ENCODE data around the gene EXPH5.
"Not testable (repeated sequence)": the region's sequence is repeated elsewhere in the genome, so short reads cannot be mapped to it uniquely, and the experiment has no call there.

DNA sequence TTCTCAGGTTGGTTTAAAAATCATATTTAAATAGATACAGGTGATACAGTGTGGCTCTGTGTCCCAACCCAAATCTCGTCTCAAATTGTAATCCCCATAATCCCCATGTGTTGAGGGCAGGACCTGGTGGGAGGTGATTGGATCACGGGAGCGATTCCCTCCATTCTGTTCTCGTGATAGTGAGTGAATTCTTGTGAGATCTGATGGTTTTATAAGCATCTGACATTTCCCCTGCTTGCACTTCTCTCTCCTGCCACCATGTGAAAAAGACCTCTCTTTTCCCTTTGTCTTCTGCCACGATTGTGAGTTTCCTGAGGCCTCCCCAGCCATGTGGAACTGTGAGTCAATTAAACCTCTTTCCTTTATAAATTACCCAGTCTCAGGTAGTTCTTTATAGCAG, 9.2 kb upstream of the EXPH5 start:
- not testable (repeated sequence) for TF ChIP-seq CTCF, POLR2A (IDR thresholded peaks at IDR 0.05)

Measured in uterus (tissue), 2 donors.